Thyroid gland (tissue), 4 donors: Measurements from ENCODE around the gene SLC22A12. TPM values are rescaled to one million over a fixed set of nuclear protein-coding genes. Genes with fewer than 3 reads are reported as not detected.

Source experiments
- DNase-seq, 2 donors: peaks; one replicate each; pipeline ENCODE4 v3.0.0-alpha.2; 2019
- H3K27ac ChIP-seq, 3 donors: fragments of 200-600 bp; sonication (generic); 1 replicate in 2 of 3; 2 replicates in 1 of 3; pipeline ENCODE4 v1.5.1; 2016 to 2019; ENCODE audit warnings: mild to moderate bottlenecking in 1 of 3, moderate library complexity in 1 of 3
- H3K27me3 ChIP-seq: fragments of 200-600 bp; sonication (generic); one replicate; pipeline ENCODE4 v1.5.1; 2019
- H3K36me3 ChIP-seq, 2 donors: fragments of 200-600 bp; sonication (generic); one replicate each; pipeline ENCODE4 v1.5.1; 2016 to 2019
- H3K4me1 ChIP-seq, 2 donors: fragments of 200-600 bp; sonication (generic); one replicate each; pipeline ENCODE4 v1.5.1; 2017 to 2019
- H3K4me3 ChIP-seq, 3 donors: fragments of 200-600 bp; sonication (generic); replicated peaks in 1 of 3; 1 replicate in 2 of 3; 2 replicates in 1 of 3; pipeline ENCODE4 v1.5.1; 2016; ENCODE audit warnings: mild to moderate bottlenecking in 1 of 3
- H3K9me3 ChIP-seq: fragments of 200-600 bp; sonication (generic); one replicate; pipeline ENCODE4 v1.5.1; 2017
- POLR2A ChIP-seq, 2 donors: fragments of 450-650 bp; IDR thresholded peaks; one replicate each; pipeline ENCODE4 v1.6.1; 2017; ENCODE audit warnings: antibody characterized with exemption in 2 of 2, mild to moderate bottlenecking in 2 of 2, moderate library complexity in 1 of 2
- WGBS, 2 donors: methylation state at CpG; one replicate each; pipeline ENCODE4 v1.1.5; 2017; 5-methylcytosine and 5-hydroxymethylcytosine counted together
- intact Hi-C: fragments of 100-400 bp; cut with DNase I; formaldehyde crosslinking; loops from one replicate; pipeline ENCODE4 v1.15.1; 2023
- total RNA-seq, 4 donors: library from RNA; depleted of rRNA; stranded (reverse); fragments of >200 nt; gene quantifications; one replicate each; pipeline ENCODE4 v1.2.3, GENCODE V29; 2016
- TF ChIP-seq, protein P1 (sequence below), 6 experiments: fragments of 200-600 bp in 3 of 6; fragments of 450-650 bp in 3 of 6; sonication (generic) in 3 of 6; IDR thresholded peaks; one replicate each; pipeline ENCODE4 v1.5.1; 2016 to 2019; ENCODE audit warnings: antibody characterized with exemption in 6 of 6, mild to moderate bottlenecking in 2 of 6, inconsistent platforms in 1 of 6, moderate library complexity in 1 of 6

The SLC22A12 gene
- total RNA-seq, 4 donors from 2014 or later: not detected

DNA sequence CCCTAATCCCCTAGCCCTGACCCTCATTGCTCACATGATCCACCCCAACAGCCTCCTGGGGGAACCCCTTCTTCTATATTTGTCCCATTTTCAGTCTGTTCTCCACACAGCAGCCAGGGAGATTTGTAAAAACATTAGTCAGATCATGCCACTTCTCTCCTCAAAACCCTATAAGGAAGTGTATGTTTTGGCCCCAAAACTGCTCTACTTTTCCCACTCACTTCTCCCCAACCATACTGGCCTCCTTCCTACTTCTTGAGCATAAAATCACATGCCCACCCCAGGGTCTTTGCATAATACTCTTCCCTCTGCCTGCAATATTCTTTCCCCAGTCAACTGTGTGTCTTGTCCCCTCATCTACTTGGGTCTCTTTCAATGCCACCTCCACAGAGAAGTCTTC, 4.7 kb upstream of the SLC22A12 start:
- Histone ChIP-seq H3K27me3 (no peaks in the 10 kb centered on the region), H3K4me3 (no peak overlapping the region), H3K9me3 (no peaks in the 10 kb centered on the region), H3K4me1 (no peaks in the 10 kb centered on the region), H3K27ac (no peak overlapping the region), H3K36me3 (no peaks in the 10 kb centered on the region)
- intact Hi-C loops: no loop called here
- TF ChIP-seq, protein P1, sequence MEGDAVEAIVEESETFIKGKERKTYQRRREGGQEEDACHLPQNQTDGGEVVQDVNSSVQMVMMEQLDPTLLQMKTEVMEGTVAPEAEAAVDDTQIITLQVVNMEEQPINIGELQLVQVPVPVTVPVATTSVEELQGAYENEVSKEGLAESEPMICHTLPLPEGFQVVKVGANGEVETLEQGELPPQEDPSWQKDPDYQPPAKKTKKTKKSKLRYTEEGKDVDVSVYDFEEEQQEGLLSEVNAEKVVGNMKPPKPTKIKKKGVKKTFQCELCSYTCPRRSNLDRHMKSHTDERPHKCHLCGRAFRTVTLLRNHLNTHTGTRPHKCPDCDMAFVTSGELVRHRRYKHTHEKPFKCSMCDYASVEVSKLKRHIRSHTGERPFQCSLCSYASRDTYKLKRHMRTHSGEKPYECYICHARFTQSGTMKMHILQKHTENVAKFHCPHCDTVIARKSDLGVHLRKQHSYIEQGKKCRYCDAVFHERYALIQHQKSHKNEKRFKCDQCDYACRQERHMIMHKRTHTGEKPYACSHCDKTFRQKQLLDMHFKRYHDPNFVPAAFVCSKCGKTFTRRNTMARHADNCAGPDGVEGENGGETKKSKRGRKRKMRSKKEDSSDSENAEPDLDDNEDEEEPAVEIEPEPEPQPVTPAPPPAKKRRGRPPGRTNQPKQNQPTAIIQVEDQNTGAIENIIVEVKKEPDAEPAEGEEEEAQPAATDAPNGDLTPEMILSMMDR (IDR thresholded peaks at IDR 0.05): no peak
- TF ChIP-seq POLR2A (IDR thresholded peaks at IDR 0.05): no peak
- DNase-seq: no peak

DNA sequence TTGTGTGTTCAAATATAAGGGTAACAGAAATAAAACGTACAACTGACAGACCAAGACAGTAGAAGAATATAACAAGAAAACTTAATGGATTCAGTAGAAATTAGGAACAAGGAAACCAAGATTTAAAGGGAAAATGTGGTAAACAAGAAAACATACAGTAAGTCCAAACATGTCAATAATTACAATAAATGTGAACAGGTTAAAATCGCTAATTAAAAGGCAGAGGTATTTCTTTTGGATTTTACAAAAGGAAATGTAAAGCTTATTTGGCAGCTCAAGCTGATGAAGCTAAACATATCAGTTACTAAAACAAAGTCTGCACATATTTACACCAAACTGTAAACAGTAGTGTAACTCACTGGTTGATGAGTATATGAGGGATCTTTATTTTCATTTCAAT, 2.3 kb upstream of the SLC22A12 start:
- DNase-seq: no peak
- TF ChIP-seq, protein P1 (IDR thresholded peaks at IDR 0.05): no peak
- no peak for TF ChIP-seq POLR2A (IDR thresholded peaks at IDR 0.05)
- intact Hi-C loops: no loop called here
- Histone ChIP-seq H3K4me1 (no peaks in the 10 kb centered on the region), H3K36me3 (no peaks in the 10 kb centered on the region), H3K4me3 (no peak overlapping the region), H3K27ac (no peak overlapping the region), H3K9me3 (no peaks in the 10 kb centered on the region), H3K27me3 (no peaks in the 10 kb centered on the region)
- 94 to 95% methylated on average over 2 of the region's 2 CpGs for WGBS, 2 donors

DNA sequence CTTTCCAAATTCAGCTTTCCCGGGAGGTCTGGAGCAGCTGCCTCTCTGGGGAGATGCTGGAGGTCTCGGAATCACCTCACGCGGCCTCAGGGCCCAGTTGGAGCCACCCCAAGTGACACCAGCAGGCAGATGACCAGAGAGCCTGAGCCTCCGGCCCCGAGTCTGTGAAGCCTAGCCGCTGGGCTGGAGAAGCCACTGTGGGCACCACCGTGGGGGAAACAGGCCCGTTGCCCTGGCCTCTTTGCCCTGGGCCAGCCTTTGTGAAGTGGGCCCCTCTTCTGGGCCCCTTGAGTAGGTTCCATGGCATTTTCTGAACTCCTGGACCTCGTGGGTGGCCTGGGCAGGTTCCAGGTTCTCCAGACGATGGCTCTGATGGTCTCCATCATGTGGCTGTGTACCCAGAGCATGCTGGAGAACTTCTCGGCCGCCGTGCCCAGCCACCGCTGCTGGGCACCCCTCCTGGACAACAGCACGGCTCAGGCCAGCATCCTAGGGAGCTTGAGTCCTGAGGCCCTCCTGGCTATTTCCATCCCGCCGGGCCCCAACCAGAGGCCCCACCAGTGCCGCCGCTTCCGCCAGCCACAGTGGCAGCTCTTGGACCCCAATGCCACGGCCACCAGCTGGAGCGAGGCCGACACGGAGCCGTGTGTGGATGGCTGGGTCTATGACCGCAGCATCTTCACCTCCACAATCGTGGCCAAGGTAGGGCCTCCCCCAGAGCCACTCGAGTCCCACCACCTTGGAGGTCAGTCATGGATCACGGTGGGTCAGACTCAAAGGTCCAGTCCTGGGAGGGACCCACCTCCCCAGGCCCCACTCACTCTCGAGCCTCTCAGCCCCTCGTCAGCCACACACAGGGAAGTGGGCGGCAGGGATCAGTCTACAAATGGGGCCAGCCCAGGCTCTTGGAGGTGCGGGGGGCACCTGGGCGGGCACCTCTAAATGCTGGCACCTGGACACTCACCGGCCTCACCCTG, 525 bp downstream of the SLC22A12 start:
- no peaks in the 10 kb centered on the region for H3K36me3 ChIP-seq
- H3K9me3 ChIP-seq: no peaks in the 10 kb centered on the region
- no peak overlapping the region for H3K27ac ChIP-seq
- no peak for TF ChIP-seq POLR2A (IDR thresholded peaks at IDR 0.05)
- TF ChIP-seq, protein P1 (IDR thresholded peaks at IDR 0.05): no peak
- no peaks in the 10 kb centered on the region for H3K27me3 ChIP-seq
- WGBS, 2 donors: 75 to 79% methylated on average over 14 to 21 of the region's 36 CpGs
- no peaks in the 10 kb centered on the region for H3K4me1 ChIP-seq
- intact Hi-C loops: no loop called here
- no peak for DNase-seq
- no peak overlapping the region for H3K4me3 ChIP-seq

GRCh38 chr11:64592234-64592615, 1.2 kb downstream of the SLC22A12 start:
- no peaks in the 10 kb centered on the region for H3K9me3 ChIP-seq
- no peaks in the 10 kb centered on the region for H3K4me1 ChIP-seq
- TF ChIP-seq, protein P1 (IDR thresholded peaks at IDR 0.05): no peak
- no peak for TF ChIP-seq POLR2A (IDR thresholded peaks at IDR 0.05)
- no peak overlapping the region for H3K4me3 ChIP-seq
- 83 to 93% methylated on average over 2 to 3 of the region's 3 CpGs for WGBS, 2 donors
- DNase-seq: no peak
- intact Hi-C loops: no loop called here
- H3K27me3 ChIP-seq: no peaks in the 10 kb centered on the region
- H3K27ac ChIP-seq: no peak overlapping the region
- no peaks in the 10 kb centered on the region for H3K36me3 ChIP-seq

GRCh38 chr11:64592656-64593055, 1.6 kb downstream of the SLC22A12 start:
- Histone ChIP-seq H3K4me3 (no peak overlapping the region), H3K27ac (no peak overlapping the region), H3K9me3 (no peaks in the 10 kb centered on the region), H3K4me1 (no peaks in the 10 kb centered on the region), H3K36me3 (no peaks in the 10 kb centered on the region), H3K27me3 (no peaks in the 10 kb centered on the region)
- 87 to 95% methylated on average over 3 to 7 of the region's 9 CpGs for WGBS, 2 donors
- TF ChIP-seq POLR2A (IDR thresholded peaks at IDR 0.05): no peak
- TF ChIP-seq, protein P1 (IDR thresholded peaks at IDR 0.05): no peak
- intact Hi-C loops: no loop called here
- no peak for DNase-seq
